ENCODE results near the gene UGP2. TPM values are rescaled to one million over a fixed set of nuclear protein-coding genes. Genes with fewer than 3 reads are reported as not detected.

Gene UGP2
- polyA plus RNA-seq, 2 of the 4 experiments (the other 2 are of a cell fraction) = 114 to 162 TPM

DNA sequence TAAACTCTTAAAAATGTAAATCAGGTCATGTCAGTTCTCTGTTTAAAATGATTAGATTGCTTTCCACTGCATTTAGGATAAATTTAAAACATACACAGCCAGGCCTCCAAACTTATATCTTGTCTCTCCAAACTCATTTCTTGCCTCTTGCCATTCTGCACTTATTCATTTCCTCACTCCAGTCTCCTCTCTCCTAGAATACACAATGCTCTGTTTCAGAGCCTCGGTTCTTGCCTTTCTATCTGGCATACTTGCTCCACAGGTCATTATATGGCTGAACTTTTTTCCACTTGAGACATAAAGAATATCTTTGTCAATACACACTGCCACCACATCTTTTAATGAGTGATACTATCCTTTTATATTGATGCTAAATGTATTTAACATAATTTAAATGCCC is 10.5 kb upstream of the UGP2 start (continued):
- TF ChIP-seq REST (IDR thresholded peaks at IDR 0.05) (no peak), BHLHE40 (IDR thresholded peaks at IDR 0.05; ENCODE audit: low read depth, low read length) (no peak), CBX8 (IDR thresholded peaks at IDR 0.05) (no peak), FOXS1 (CRISPR knock-in tag; IDR thresholded peaks at IDR 0.05) (no peak), HDAC2 (IDR thresholded peaks at IDR 0.05) (no peak), E2F6 (IDR thresholded peaks at IDR 0.05; ENCODE audit: borderline replicate concordance, low read depth) (no peak), MAX (IDR thresholded peaks at IDR 0.05) (no peak)

- no peak overlapping the region for H3K4me2 ChIP-seq
- H3K9me3 ChIP-seq = no peaks in the 10 kb centered on the region
- H3K27ac ChIP-seq = no peak overlapping the region
- ATAC-seq (no peak), FAIRE-seq (no peak), DNase-seq (ENCODE audit: low read depth in 1 of 2, low spot score in 1 of 2) (no peak)
- CTCF ChIA-PET = interaction anchor here (0.6 to 1.3 kb wide), 6 partner anchors 24 to 143 kb away, joined by 3 to 6 read pairs (median 4); no protein-coding TSS in a partner anchor
- H3K4me1 ChIP-seq = no peaks in the 10 kb centered on the region
- TF ChIP-seq POLR2AphosphoS2 (conservative IDR thresholded peaks at IDR 0.05; ENCODE audit: low read length) (no peak), ZSCAN20 (CRISPR knock-in tag; IDR thresholded peaks at IDR 0.05) (no peak), ZC3H11A (IDR thresholded peaks at IDR 0.05) (no peak), PHF8 (IDR thresholded peaks at IDR 0.05; ENCODE audit: borderline replicate concordance, low read depth) (no peak), ESRRA (IDR thresholded peaks at IDR 0.05; ENCODE audit: borderline replicate concordance, low read length) (no peak), TFCP2L1 (CRISPR knock-in tag; IDR thresholded peaks at IDR 0.05) (no peak), CEBPB (IDR thresholded peaks at IDR 0.05) (no peak), EHMT2 (IDR thresholded peaks at IDR 0.05; ENCODE audit: low read depth) (no peak), RFX5 (IDR thresholded peaks at IDR 0.05) (no peak), RARB (CRISPR knock-in tag; IDR thresholded peaks at IDR 0.05) (no peak), HOXB5 (CRISPR knock-in tag; IDR thresholded peaks at IDR 0.05) (no peak), ZNF302 (CRISPR knock-in tag; IDR thresholded peaks at IDR 0.05) (no peak), GATA3 (IDR thresholded peaks at IDR 0.05; ENCODE audit: borderline replicate concordance) (no peak), HDAC2 (IDR thresholded peaks at IDR 0.05) (no peak), HOXA7 (CRISPR knock-in tag; IDR thresholded peaks at IDR 0.05) (no peak), RNF2 (IDR thresholded peaks at IDR 0.05; ENCODE audit: borderline replicate concordance, low read depth) (no peak), CHD2 (IDR thresholded peaks at IDR 0.05; ENCODE audit: low read length, partially characterized antibody) (no peak), FOSB (CRISPR knock-in tag; IDR thresholded peaks at IDR 0.05) (no peak)
- TF ChIP-seq, protein P1, sequence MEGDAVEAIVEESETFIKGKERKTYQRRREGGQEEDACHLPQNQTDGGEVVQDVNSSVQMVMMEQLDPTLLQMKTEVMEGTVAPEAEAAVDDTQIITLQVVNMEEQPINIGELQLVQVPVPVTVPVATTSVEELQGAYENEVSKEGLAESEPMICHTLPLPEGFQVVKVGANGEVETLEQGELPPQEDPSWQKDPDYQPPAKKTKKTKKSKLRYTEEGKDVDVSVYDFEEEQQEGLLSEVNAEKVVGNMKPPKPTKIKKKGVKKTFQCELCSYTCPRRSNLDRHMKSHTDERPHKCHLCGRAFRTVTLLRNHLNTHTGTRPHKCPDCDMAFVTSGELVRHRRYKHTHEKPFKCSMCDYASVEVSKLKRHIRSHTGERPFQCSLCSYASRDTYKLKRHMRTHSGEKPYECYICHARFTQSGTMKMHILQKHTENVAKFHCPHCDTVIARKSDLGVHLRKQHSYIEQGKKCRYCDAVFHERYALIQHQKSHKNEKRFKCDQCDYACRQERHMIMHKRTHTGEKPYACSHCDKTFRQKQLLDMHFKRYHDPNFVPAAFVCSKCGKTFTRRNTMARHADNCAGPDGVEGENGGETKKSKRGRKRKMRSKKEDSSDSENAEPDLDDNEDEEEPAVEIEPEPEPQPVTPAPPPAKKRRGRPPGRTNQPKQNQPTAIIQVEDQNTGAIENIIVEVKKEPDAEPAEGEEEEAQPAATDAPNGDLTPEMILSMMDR (IDR thresholded peaks at IDR 0.05) = no peak
- POLR2A ChIA-PET = no interaction called here
- WGBS (ENCODE audit: missing lambda C conversion rate) = 92% methylated on average over 2 of the region's 2 CpGs
- no peak overlapping the region for H3K4me3 ChIP-seq
Measured at GRCh38 chr2:63834401-63834800, 7.3 kb upstream of the UGP2 start.
